Breast epithelium (tissue), 3 donors: ENCODE results near the gene THBS4.

Source experiments
- CTCF ChIP-seq, 3 donors: fragments of 450-650 bp; IDR thresholded peaks; one replicate each; pipeline ENCODE4 v1.5.1; 2016 to 2017; ENCODE audit warnings: antibody characterized with exemption in 3 of 3, mild to moderate bottlenecking in 3 of 3, moderate library complexity in 3 of 3
- POLR2AphosphoS5 ChIP-seq, 3 donors: sonication (generic); formaldehyde crosslinking; IDR thresholded peaks; one replicate each; pipeline ENCODE4 v1.6.1; 2017; ENCODE audit warnings: antibody characterized with exemption in 3 of 3

DNA sequence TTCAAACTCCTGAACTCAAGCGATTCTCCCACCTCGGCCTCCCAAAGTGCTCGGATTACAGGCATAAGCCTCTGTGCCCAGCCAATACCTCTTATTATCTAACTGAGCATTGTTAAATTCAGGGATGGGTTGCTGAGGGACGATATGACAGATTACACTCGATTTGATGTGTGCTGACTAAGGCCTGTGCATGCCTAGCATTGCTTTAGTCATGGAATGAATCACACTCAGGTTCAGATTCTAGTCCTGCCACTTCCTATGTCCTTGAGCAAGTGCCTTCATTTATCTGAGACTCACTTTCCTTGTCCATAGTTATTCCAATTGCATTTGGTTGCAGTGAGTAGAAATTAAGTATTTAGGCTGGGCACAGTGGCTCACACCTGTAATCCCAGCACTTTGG is 19.5 kb downstream of the THBS4 start:
- TF ChIP-seq CTCF (IDR thresholded peaks at IDR 0.05) (no peak), POLR2AphosphoS5 (IDR thresholded peaks at IDR 0.05) (no peak)
